Calu3 (cell line): ENCODE measurements around the gene IL10RA. TPM values are rescaled to one million over a fixed set of nuclear protein-coding genes. Genes with fewer than 3 reads are reported as not detected.

ENCODE experiments used
- BruUV-seq: library from RNA; stranded (reverse); fragments of 400-500 nt; replicated peaks from 2 replicates; lab custom pipeline; 2021; lab: Mats Ljungman, UMichigan
- CTCF ChIA-PET: fragments of 300-600 bp; sonication (Branson Sonifier 250); formaldehyde crosslinking; loops from one replicate; lab custom pipeline; 2022; ENCODE audit warnings: antibody characterized with exemption; lab: Charles Lee
- DNase-seq: peaks from one replicate; pipeline ENCODE4 v3.0.0; 2022
- H3K27ac Mint-ChIP-seq: one replicate; pipeline ENCODE4 v1.8.0; 2022; ENCODE audit warnings: mixed read lengths; ENCODE audit not compliant: unreplicated experiment
- H3K27me3 Mint-ChIP-seq: one replicate; pipeline ENCODE4 v1.8.0; 2022; ENCODE audit warnings: mixed read lengths; ENCODE audit not compliant: unreplicated experiment
- H3K36me3 Mint-ChIP-seq: one replicate; pipeline ENCODE4 v1.8.0; 2022; ENCODE audit warnings: mild to moderate bottlenecking, moderate library complexity, mixed read lengths; ENCODE audit not compliant: insufficient read depth, unreplicated experiment
- H3K4me1 Mint-ChIP-seq: one replicate; pipeline ENCODE4 v1.8.0; 2022; ENCODE audit warnings: mild to moderate bottlenecking, low read depth, mixed read lengths; ENCODE audit not compliant: unreplicated experiment
- H3K4me3 Mint-ChIP-seq: one replicate; pipeline ENCODE4 v1.8.0; 2022; ENCODE audit warnings: mild to moderate bottlenecking, low read depth, moderate library complexity, mixed read lengths; ENCODE audit not compliant: unreplicated experiment
- H3K9me3 Mint-ChIP-seq: one replicate; pipeline ENCODE4 v1.8.0; 2022; ENCODE audit warnings: low read depth, mixed read lengths; ENCODE audit not compliant: unreplicated experiment
- CTCF ChIP-seq: fragments of 200-600 bp; IDR thresholded peaks from one replicate; pipeline ENCODE4 v1.8.0; 2022; ENCODE audit warnings: antibody characterized with exemption; ENCODE audit not compliant: unreplicated experiment
- intact Hi-C: fragments of 100-400 bp; cut with micrococcal nuclease; formaldehyde crosslinking; loops from one replicate; pipeline ENCODE4 v1.10.0; 2022; ENCODE audit not compliant: unreplicated experiment
- total RNA-seq: library from RNA; stranded (reverse); gene quantifications from 2 replicates; pipeline ENCODE4 v1.2.3, GENCODE V29; 2022

Gene IL10RA
- total RNA-seq, 1 experiment from 2014 or later = 0.05 TPM

DNA sequence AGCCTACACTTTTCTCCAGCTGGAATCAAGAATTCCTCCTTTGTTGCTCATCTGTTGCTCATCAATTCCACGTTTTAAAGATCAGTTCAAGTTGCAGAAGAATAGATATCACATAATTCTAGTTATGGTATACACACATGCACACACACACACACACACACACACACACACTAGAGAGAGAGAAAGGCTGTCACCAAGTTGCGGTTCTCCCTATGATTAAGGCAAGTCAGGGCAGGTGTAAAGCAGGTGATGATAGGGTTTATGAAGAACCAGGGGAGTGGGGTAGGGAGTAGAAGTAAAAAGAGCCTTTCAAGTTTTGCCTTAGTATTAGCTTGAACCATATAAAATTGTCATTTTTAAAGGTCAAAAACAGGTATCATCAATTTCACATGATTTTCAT lies 59.0 kb downstream of the IL10RA start:
- CTCF ChIA-PET = no interaction called here
- TF ChIP-seq CTCF = no peak
- no peak overlapping the region for H3K4me3 Mint-ChIP-seq
- no peaks in the 10 kb centered on the region for H3K27me3 Mint-ChIP-seq
- H3K27ac Mint-ChIP-seq = no peak overlapping the region
- BruUV-seq = no TSS peak
- no peak for DNase-seq
- H3K36me3 Mint-ChIP-seq = no peaks in the 10 kb centered on the region
- intact Hi-C loops = no loop called here
- no peaks in the 10 kb centered on the region for H3K4me1 Mint-ChIP-seq
- H3K9me3 Mint-ChIP-seq = no peaks in the 10 kb centered on the region

GRCh38 chr11:118046051-118046963 lies 60.1 kb downstream of the IL10RA start:
- Mint-ChIP-seq H3K27me3 (peaks cover 5% of the 10 kb centered on the region), H3K9me3 (no peaks in the 10 kb centered on the region), H3K4me3 (no peak overlapping the region), H3K36me3 (no peaks in the 10 kb centered on the region), H3K4me1 (no peaks in the 10 kb centered on the region), H3K27ac (no peak overlapping the region)
- intact Hi-C loops = no loop called here
- no peak for DNase-seq
- BruUV-seq = no TSS peak
- CTCF ChIA-PET = no interaction called here
- no peak for TF ChIP-seq CTCF

DNA sequence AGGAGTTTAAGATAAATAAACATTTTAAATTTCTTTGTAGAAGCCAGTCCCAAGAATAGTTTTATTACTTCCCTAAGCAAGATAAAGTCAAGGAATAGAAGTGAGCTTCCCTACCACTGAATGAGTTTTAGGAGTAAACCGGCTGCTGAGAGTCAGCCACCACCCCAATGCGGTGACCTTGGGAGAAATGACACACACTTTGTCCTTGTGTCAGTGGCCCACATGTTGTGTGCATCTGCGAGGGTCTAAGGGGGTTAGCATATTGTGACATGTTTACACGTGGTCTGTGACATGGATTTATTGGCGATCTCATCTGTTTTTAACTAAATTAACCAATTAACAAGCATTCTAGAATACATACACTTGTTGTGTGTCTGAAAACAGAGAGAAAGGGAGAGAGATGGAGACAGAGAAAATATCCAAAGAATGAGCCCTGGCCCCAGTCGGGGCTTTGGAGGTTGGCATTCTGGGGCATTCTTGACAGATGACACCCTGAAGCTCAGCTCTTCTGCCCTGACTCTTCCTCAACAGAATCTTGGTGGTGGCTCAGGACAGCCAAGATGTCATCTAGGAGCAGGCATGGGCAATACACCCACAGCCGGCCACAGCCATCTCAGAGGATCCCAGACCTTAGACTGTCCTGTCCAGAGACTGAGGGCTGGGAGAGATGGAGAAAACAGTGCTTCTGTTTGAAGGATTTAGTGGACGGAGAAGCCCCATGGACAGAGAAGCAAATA lies 60.9 kb downstream of the IL10RA start:
- CTCF ChIA-PET = no interaction called here
- Mint-ChIP-seq H3K27me3 (peaks cover 8% of the 10 kb centered on the region), H3K36me3 (no peaks in the 10 kb centered on the region), H3K4me3 (no peak overlapping the region), H3K4me1 (no peaks in the 10 kb centered on the region), H3K27ac (no peak overlapping the region), H3K9me3 (no peaks in the 10 kb centered on the region)
- no peak for DNase-seq
- intact Hi-C loops = no loop called here
- BruUV-seq = no TSS peak
- TF ChIP-seq CTCF = no peak

DNA sequence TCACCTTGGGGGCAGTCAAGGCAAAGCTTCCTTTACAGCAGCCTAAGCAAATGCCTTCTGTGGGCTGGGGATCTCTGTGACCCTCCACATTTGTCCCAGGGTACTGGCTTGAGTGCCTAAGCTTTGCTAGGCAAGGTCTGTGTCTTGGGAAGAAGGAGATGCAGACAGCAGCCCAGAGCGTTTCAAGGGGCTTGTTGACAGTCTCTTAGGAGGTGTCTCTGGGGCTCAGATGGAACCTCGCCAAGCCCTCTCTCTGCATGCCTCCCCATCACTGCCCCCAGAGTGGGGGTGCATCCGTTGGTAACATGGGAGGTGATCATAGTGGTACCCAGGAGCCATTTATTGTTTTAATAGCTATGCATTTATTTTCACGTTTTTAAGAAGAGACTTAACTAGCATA lies 61.6 kb downstream of the IL10RA start:
- no peak overlapping the region for H3K27ac Mint-ChIP-seq
- no peaks in the 10 kb centered on the region for H3K36me3 Mint-ChIP-seq
- BruUV-seq = no TSS peak
- H3K27me3 Mint-ChIP-seq = peaks cover 8% of the 10 kb centered on the region
- no peaks in the 10 kb centered on the region for H3K4me1 Mint-ChIP-seq
- no peaks in the 10 kb centered on the region for H3K9me3 Mint-ChIP-seq
- intact Hi-C loops = no loop called here
- no peak for TF ChIP-seq CTCF
- no peak overlapping the region for H3K4me3 Mint-ChIP-seq
- CTCF ChIA-PET = interaction anchor here (0.7 kb wide), 1 partner anchor 67 kb away, joined by 3 read pairs; no protein-coding TSS in a partner anchor
- no peak for DNase-seq
